Putamen (tissue), 1 donor: ENCODE measurements around the gene OPCML.

Experiments
- DNase-seq: peaks from one replicate; pipeline ENCODE4 v3.0.0-alpha.2; 2016; ENCODE audit warnings: low spot score

Gene OPCML

GRCh38 chr11:133541021-133541719, 8.9 kb upstream of the OPCML start:
- DNase-seq: no peak

GRCh38 chr11:133536198-133536597, 3.9 kb upstream of the OPCML start:
- no peak for DNase-seq

- no peak for DNase-seq
Measured at GRCh38 chr11:133533205-133533604, 904 bp upstream of the OPCML start.

DNA sequence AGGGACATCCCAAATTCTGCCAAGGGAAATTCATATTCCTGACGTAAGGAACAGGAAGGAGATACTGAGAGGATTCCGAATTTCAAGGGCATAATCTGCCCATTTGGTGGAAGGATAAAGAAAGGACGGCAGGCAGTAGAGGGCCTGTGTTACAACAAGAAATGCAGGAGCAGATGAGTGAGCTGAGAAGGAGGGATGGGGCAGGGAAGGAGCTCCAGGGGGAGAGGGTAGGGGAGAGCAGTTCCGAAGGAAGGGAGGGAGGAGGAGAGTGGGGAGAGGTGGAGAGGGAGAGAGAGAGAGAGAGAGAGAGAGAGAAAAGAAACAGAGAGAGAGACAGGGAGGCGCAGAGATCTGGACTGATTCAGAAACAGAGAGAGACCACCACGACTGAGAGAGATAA, 843 bp downstream of the OPCML start:
- no peak for DNase-seq

DNA sequence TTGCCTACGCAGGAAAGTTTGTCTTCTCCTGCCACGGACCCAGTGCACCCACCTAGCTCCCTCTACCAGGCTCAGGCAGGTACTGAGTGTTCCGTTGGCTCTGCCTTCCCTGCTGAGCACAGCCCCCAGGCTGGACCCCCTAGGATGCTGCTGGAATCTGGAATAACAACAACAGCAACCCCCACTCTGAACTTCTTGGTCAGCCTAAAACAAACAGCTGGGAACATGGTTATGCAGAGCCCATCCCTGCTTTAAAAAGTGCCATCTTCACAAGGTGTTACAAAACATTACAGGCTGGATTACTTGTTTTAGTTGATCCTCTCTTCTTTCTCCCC, 1.8 kb downstream of the OPCML start:
- DNase-seq: no peak

- no peak for DNase-seq
Measured at GRCh38 chr11:133529807-133530500, 2.3 kb downstream of the OPCML start.

GRCh38 chr11:133526790-133527189, 5.5 kb downstream of the OPCML start:
- no peak for DNase-seq

DNA sequence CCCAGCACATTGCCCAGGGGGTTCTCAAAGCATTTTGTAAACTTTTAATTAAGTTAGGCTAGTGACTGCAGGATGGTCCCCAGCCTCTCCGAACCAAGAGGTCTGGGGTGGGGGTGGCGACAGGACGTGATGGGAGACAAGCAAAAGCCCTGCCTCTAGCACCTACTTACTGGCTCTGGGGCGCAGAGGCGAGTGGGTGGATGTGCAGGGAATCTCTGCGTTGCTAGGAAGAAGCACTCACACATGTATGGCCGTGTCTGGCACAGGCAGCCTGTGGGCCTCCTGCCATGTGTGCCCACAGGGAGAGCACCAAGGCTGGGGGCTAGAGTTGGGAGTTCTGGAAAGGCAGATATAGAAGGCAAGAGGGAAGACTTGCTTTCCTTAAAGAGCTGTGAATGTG, 6.3 kb downstream of the OPCML start:
- peak; percentile 30 for DNase-seq

DNA sequence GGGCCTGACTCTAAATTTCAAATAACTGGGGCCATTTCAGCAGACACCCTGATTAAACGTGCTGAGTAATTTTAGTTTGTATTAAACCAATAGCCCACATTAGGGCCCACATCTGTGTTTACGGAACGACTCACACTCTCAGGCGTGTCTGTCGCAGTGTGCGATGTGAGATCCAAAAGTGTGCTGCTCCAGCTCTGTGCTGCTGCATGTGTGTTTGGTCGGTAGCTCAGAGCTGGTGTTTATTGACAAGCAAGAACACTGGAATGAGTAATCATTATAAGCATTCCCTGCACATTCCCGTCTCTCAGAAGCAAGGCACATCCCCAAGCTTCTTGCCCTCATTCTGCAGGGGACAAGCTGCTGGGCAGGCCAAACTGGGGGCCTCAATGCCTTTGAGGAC, 7.8 kb downstream of the OPCML start:
- no peak for DNase-seq

DNA sequence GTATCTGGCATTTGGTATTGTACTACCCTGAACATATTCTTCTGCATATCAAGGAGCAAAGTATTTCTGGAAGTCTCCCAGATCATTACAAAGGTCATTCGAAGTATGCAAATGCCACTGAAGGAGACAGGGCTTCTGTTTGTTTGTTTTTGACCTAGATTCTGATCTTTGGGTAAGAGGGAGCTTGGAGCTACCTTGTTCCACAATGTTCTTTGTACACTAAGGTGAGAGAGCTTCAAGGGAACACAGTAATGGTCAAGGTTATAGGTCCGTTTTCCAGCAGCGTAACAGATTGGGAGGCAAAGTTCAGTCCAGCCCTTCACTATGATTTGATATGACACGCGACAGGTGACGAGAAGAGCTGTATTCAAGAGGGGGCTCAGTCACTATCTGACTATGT, 10.0 kb downstream of the OPCML start:
- no peak for DNase-seq

- no peak for DNase-seq
Measured at GRCh38 chr11:133521502-133521901, 10.8 kb downstream of the OPCML start.

GRCh38 chr11:133520707-133521106, 11.6 kb downstream of the OPCML start:
- DNase-seq: no peak

- no peak for DNase-seq
Measured at GRCh38 chr11:133519560-133519959, 12.7 kb downstream of the OPCML start.

DNA sequence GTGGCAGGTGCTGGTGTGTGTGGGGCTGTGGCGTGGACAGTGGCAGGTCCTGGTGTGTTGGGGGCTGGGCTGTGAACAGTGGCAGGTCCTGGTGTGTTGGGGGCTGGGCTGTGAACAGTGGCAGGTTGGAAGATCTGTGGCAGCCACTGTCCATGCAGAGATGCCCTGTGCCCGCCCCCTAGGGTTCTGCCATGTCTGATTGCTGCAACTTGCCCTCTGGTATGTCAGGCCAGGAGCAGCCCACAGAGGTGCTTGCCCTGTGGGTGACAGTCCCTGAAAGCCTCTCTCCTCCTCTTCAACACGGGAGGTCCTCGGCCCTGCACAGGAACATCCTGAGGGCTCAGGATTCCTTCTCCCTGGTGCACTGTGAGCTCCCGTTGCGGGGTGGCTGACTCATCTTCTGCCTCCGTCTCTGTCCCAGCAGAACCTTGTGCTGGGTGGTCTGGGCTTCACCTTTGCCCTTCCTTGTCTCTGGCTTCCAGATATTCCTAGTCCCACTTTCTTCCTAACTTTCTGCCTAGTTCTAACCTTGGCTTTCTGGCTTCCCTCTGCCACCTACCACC, 13.5 kb downstream of the OPCML start:
- DNase-seq: no peak

GRCh38 chr11:133516845-133517244, 15.5 kb downstream of the OPCML start:
- DNase-seq: no peak

DNA sequence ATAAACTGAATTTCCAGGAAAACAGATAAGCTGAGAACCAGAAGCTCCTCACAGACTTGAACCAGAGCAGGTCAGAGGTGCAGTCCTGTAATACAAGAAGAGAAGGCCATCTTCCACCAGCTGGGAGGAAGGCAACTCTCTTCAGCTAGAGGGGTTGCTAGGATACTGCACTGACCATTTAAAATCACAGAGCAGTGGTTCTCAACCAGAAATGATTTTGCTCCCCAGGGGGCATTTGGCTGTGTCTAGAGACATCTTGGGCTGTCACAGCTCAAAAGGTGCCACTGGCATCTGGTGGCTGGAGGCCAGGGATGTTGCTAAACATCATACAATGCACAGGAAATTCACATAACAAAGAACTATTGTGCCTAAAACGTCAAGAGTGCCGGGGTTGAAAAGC, 17.2 kb downstream of the OPCML start:
- no peak for DNase-seq

- no peak for DNase-seq
Measured at GRCh38 chr11:133509924-133510697, 22.2 kb downstream of the OPCML start.

- DNase-seq: no peak
Measured at GRCh38 chr11:133508468-133508867, 23.8 kb downstream of the OPCML start.

DNA sequence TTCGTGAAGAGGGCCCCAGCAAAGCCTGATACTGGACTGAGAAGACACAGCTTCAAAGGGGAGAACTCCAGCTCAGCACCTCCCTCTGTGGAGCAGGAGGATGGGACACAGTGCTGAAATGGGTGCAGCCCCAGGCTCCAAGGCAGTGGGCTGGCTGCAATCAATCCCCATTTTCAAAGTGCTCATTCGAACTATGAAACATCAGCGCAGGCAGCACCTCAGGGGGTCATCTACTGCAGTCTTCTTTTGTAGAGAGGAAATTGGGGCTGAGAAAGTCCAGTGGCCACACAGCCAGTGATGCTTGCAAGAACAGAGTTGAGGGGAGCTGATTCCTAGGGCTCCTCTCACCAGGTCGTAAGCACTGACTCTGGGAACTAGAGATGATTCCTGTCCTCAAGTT, 25.1 kb downstream of the OPCML start:
- DNase-seq: no peak

DNA sequence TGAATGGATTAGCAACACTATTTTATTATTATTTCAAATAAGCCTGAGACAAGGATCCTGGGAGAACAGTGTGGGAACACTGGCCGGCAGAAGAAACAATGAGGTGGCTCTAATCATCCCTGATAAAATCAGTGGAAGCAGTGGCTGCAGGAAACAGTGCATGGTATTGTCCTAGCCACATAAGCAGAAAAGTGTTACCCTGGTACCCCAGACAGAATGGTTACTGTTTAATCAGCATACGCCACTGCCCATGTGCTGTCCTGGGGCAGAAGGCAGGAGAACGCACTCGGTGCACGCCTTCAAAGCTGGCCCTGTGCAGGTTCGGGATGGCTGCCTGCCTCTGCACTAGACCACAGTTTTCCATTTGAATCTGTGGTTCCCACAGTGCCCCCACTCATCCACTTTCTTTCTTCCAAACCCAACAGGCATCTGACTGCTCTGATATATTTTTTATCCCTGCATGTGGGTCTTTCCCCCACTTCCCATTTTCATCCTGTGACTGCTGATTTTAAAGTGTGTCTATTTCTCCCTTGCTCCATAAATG, 25.7 kb downstream of the OPCML start:
- DNase-seq: no peak

DNA sequence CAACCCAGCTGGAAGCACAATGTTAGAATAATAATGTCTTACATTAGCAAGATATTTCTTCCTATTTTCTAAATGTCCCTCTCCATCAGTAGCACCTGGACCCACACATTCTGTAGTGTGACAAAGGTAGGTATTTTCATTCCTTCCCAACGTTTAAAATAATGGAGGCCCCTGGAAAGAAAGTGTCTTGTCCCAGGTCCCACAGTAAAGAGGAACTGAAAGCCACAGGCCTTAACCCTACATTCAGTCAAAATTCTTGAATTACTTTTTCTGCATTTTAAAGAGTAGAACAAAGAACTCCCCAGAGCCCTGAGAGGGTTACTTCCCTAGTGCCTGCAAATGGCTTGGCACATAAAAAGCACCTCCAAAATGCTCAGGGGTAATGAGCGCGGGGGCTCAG, 26.3 kb downstream of the OPCML start:
- DNase-seq: no peak

DNA sequence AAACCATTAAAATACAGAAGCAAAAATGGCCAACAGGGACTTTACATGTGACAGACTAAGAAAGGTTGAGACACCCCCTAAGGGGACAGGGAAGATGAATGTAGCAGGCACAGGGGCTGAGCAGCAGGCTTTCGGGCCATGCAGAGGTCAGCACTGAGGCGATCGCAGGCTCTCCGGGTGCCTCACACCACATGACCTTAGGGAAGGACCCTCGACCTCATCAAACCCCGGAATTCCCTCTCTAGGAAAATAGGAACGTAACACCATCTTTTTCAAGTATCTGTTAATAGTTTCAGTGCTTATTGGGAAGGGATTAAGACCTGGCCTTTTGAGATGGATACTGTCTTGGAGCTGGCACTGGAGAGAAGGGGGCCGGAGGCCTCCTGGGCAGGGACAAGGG, 27.4 kb downstream of the OPCML start:
- no peak for DNase-seq

GRCh38 chr11:133503776-133504175, 28.5 kb downstream of the OPCML start:
- DNase-seq: no peak
